GM12878 (cell line): ENCODE results near the gene ASCC1. TPM values are rescaled to one million over a fixed set of nuclear protein-coding genes. Genes with fewer than 3 reads are reported as not detected.

Source experiments
- ATAC-seq: fragments of 200-7000 bp; cut with Tn5 transposase; 3 replicates; pipeline ENCODE4 v1.9.1; 2020; ENCODE audit warnings: mild to moderate bottlenecking, moderate library complexity
- BruUV-seq: library from RNA; stranded (reverse); fragments of 400-500 nt; replicated peaks from 2 replicates; lab custom pipeline; 2021; lab: Mats Ljungman, UMichigan
- CTCF ChIA-PET: fragments of 300-600 bp; sonication (Branson Sonifier 250); formaldehyde crosslinking; extraction: SDS; loops from one replicate; lab custom pipeline; 2021; ENCODE audit warnings: inconsistent platforms; lab: Yijun Ruan, JAX
- POLR2A ChIA-PET: fragments of 350-600 bp; formaldehyde crosslinking; extraction: SDS; loops from one replicate; lab custom pipeline; 2021; ENCODE audit warnings: inconsistent platforms; lab: Charles Lee
- RAD21 ChIA-PET: fragments of 300-600 bp; sonication (Branson Sonifier 250); formaldehyde crosslinking; loops from one replicate; lab custom pipeline; 2023; ENCODE audit warnings: antibody characterized with exemption; ENCODE audit not compliant: unreplicated experiment; lab: Charles Lee
- SMC1A ChIA-PET: fragments of 300-600 bp; sonication (Branson Sonifier 250); formaldehyde crosslinking; loops from one replicate; lab custom pipeline; 2023; ENCODE audit not compliant: unreplicated experiment, uncharacterized antibody; lab: Charles Lee
- DNase-seq: peaks from one replicate; pipeline ENCODE4 v3.0.0-alpha.2; 2011; ENCODE audit warnings: low read depth, low spot score
- FAIRE-seq: peaks from 3 replicates; lab custom pipeline; 2011; peaks lifted over from hg19 to GRCh38; lab: Jason Lieb, UNC
- H2AFZ ChIP-seq: 2 replicates; pipeline ENCODE4 v1.6.0; 2011; ENCODE audit warnings: low read depth, low read length, control low read depth; ENCODE audit not compliant: control insufficient read depth
- H3K27ac ChIP-seq: 2 replicates; pipeline ENCODE4 v1.5.1; 2011; ENCODE audit warnings: control low read depth; ENCODE audit not compliant: control insufficient read depth, insufficient read depth
- H3K27me3 ChIP-seq, 2 experiments: replicated peaks in 1 of 2; 2 replicates each; pipeline versions ENCODE4 v1.6.0 to v1.6.1; 2011; ENCODE audit warnings: low read length in 1 of 2; ENCODE audit not compliant: control insufficient read depth in 2 of 2, insufficient read depth in 2 of 2
- H3K36me3 ChIP-seq, 2 experiments: 2 replicates each; pipeline ENCODE4 v1.5.1; 2011; ENCODE audit warnings: low read length in 1 of 2; ENCODE audit not compliant: control insufficient read depth in 2 of 2, insufficient read depth in 2 of 2
- H3K4me1 ChIP-seq: 2 replicates; pipeline ENCODE4 v1.6.1; 2011; ENCODE audit warnings: mild to moderate bottlenecking, low read length, moderate library complexity, mixed read lengths; ENCODE audit not compliant: control insufficient read depth, insufficient read depth
- H3K4me2 ChIP-seq: 2 replicates; pipeline ENCODE4 v1.6.0; 2011; ENCODE audit warnings: control low read depth; ENCODE audit not compliant: control insufficient read depth, insufficient read depth
- H3K4me3 ChIP-seq: fragments of 200-600 bp; sonication (generic); 2 replicates; pipeline ENCODE4 v1.5.1; 2016
- H3K79me2 ChIP-seq: 2 replicates; pipeline ENCODE4 v1.6.0; 2011; ENCODE audit warnings: low read length; ENCODE audit not compliant: control insufficient read depth, insufficient read depth
- H3K9ac ChIP-seq: 2 replicates; pipeline ENCODE4 v1.8.0; 2011; ENCODE audit warnings: low read length, control low read depth, mixed read lengths; ENCODE audit not compliant: control insufficient read depth, insufficient read depth
- H3K9me3 ChIP-seq: replicated peaks from 3 replicates; pipeline ENCODE4 v1.5.1; 2011; ENCODE audit warnings: mild to moderate bottlenecking, low read length; ENCODE audit not compliant: control insufficient read depth, insufficient read depth
- H4K20me1 ChIP-seq: 2 replicates; pipeline ENCODE4 v1.6.0; 2011; ENCODE audit not compliant: control insufficient read depth, insufficient read depth
- BACH1 ChIP-seq: fragments of 450-650 bp; IDR thresholded peaks from 2 replicates; pipeline ENCODE4 v1.6.1; 2017; ENCODE audit warnings: mild to moderate bottlenecking, borderline replicate concordance
- CHD2 ChIP-seq: IDR thresholded peaks from 2 replicates; pipeline ENCODE4 v1.6.1; 2011; ENCODE audit warnings: low read depth, low read length, improper control_type of control experiment, borderline replicate concordance
- ESRRA ChIP-seq: IDR thresholded peaks from 2 replicates; pipeline ENCODE4 v1.6.1; 2012; ENCODE audit warnings: mild to moderate bottlenecking, low read length, improper control_type of control experiment
- HCFC1 ChIP-seq: fragments of 150-350 bp; IDR thresholded peaks from 2 replicates; pipeline ENCODE4 v1.6.1; 2014; ENCODE audit warnings: low read length
- NBN ChIP-seq: fragments of 450-650 bp; IDR thresholded peaks from 2 replicates; pipeline ENCODE4 v1.6.1; 2016
- NFYB ChIP-seq: IDR thresholded peaks from 2 replicates; pipeline ENCODE4 v1.6.1; 2011; ENCODE audit warnings: low read depth, mild to moderate bottlenecking, low read length, improper control_type of control experiment, moderate library complexity; ENCODE audit not compliant: insufficient read depth
- RELA ChIP-seq: fragments of 450-650 bp; IDR thresholded peaks from 2 replicates; pipeline ENCODE4 v1.8.0; 2014; ENCODE audit warnings: borderline replicate concordance; ENCODE audit not compliant: partially characterized antibody
- SIX5 ChIP-seq: IDR thresholded peaks from 2 replicates; pipeline ENCODE4 v1.6.1; 2011; ENCODE audit warnings: mild to moderate bottlenecking, low read depth, low read length, moderate library complexity; ENCODE audit not compliant: severe bottlenecking
- TAF1 ChIP-seq: IDR thresholded peaks from 2 replicates; pipeline ENCODE4 v1.6.1; 2011; ENCODE audit warnings: mild to moderate bottlenecking, low read depth, low read length, borderline replicate concordance
- ZNF24 ChIP-seq: fragments of 450-650 bp; IDR thresholded peaks from 2 replicates; pipeline ENCODE4 v1.6.1; 2017; ENCODE audit warnings: antibody characterized with exemption, mild to moderate bottlenecking
- WGBS: methylation state at CpG from one replicate; pipeline ENCODE4 v1.1.6; 2016; ENCODE audit warnings: low lambda C conversion rate; ENCODE audit not compliant: insufficient replicate concordance, insufficient coverage; ENCODE audit errors: missing lambda C conversion rate; 5-methylcytosine and 5-hydroxymethylcytosine counted together
- in situ Hi-C: fragments of 300-500 bp; cut with MboI; formaldehyde crosslinking; loops from 9 replicates; pipeline ENCODE4 v1.14.3; 2018; ENCODE audit warnings: mixed read lengths
- intact Hi-C: fragments of 100-400 bp; cut with micrococcal nuclease; formaldehyde crosslinking; loops from one replicate; pipeline ENCODE4 v1.14.2; 2022; ENCODE audit not compliant: unreplicated experiment
- polyA plus RNA-seq, 11 experiments: library from polyadenylated mRNA; depleted of rRNA in 4 of 11; unstranded in 6 of 11; stranded (reverse) in 5 of 11; fragments of >200 nt; fragmentation: Nextera tagmentation in 4 of 11; fragmentation: Illumina TruSeq in 1 of 11; extraction: Ambion mirVana in 4 of 11; extraction: Trizol in 1 of 11; gene quantifications; 1 replicate in 1 of 11; 2 replicates in 10 of 11; pipeline versions ENCODE4 v1.2.1 to v1.2.3, GENCODE V29; 2011 to 2016; ENCODE audit warnings: inconsistent platforms in 2 of 11, missing spikeins in 2 of 11, low read depth in 1 of 11
- total RNA-seq, 4 experiments: library from RNA; depleted of rRNA in 3 of 4; stranded (reverse); fragments of >200 nt in 3 of 4; fragmentation: Illumina TruSeq in 1 of 4; extraction: Trizol in 1 of 4; gene quantifications; 2 replicates each; pipeline versions ENCODE4 v1.2.1 to v1.2.3, GENCODE V29; 2013 to 2021
- TF ChIP-seq, protein P1 (sequence below): fragments of 450-650 bp; IDR thresholded peaks from 2 replicates; pipeline ENCODE4 v1.6.1; 2017; ENCODE audit warnings: borderline replicate concordance
- TF ChIP-seq, protein P2 (sequence below): fragments of 450-650 bp; IDR thresholded peaks from 2 replicates; pipeline ENCODE4 v1.6.1; 2016; ENCODE audit warnings: mild to moderate bottlenecking
- TF ChIP-seq, protein P3 (sequence below): fragments of 450-650 bp; IDR thresholded peaks from 2 replicates; pipeline ENCODE4 v1.6.1; 2014; ENCODE audit warnings: mild to moderate bottlenecking

ASCC1 gene
- total and polyA plus RNA-seq, 10 of the 15 experiments (the other 5 are each of a cell fraction or from before 2014, with no cell fraction given), result 23.3 to 80.6 (median 42.8) TPM

- no peak overlapping the region for H2AFZ ChIP-seq
- TSS peak; percentile 63 for BruUV-seq
- H3K36me3 ChIP-seq, result peaks cover 0 to 16% of the 10 kb centered on the region in 2 experiments; a peak in 3 of 4 replicates
- no peaks in the 10 kb centered on the region for H3K4me1 ChIP-seq
- FAIRE-seq (no peak), DNase-seq (no peak), ATAC-seq (no peak)
- in situ Hi-C loops, result no loop called here
- WGBS, result 94% methylated on average over 9 of the region's 9 CpGs
- POLR2A ChIA-PET, result no interaction called here
- H3K9ac ChIP-seq, result no peak overlapping the region
- H3K9me3 ChIP-seq, result no peaks in the 10 kb centered on the region
- no peaks in the 10 kb centered on the region for H4K20me1 ChIP-seq
- RAD21 ChIA-PET, result no interaction called here
- SMC1A ChIA-PET, result no interaction called here
- intact Hi-C loops, result no loop called here
- H3K4me3 ChIP-seq, result no peak overlapping the region
- CTCF ChIA-PET, result interaction anchor here (1.1 kb wide), 1 partner anchor 34 kb away, joined by 3 read pairs; no protein-coding TSS in a partner anchor
- TF ChIP-seq NBN (no peak), ZNF24 (no peak), NFYB (no peak), CHD2 (no peak), SIX5 (no peak), TAF1 (no peak)
- H3K4me2 ChIP-seq, result no peak overlapping the region
- no peak overlapping the region for H3K27ac ChIP-seq
- H3K27me3 ChIP-seq, result no peaks in the 10 kb centered on the region
- H3K79me2 ChIP-seq, result no peaks in the 10 kb centered on the region
Measured at GRCh38 chr10:72096115-72097000, 119.7 kb downstream of the ASCC1 start.

DNA sequence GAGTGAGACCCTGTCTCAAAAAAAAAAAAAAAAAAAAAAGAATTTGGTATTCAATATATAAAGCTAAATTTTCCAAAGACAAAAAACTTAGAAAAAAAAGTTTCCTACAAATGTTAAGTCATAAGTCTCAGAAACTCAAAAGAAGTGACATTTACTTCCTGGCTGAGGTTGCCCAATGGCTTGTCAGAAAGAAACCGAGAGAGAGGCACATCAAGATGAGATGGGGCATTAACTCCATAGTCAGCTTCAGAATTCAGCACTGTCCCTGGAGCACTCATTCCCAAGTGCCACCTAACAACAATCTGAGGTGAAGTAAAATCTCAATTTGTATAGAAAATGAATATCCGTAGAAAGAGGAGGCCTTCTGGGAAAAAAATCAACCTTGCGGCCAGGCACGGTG, 120.9 kb downstream of the ASCC1 start:
- ATAC-seq (no peak), FAIRE-seq (peak; percentile 65), DNase-seq (no peak)
- Histone ChIP-seq H3K27ac (no peak overlapping the region), H3K4me2 (no peak overlapping the region), H3K36me3 (peaks cover 0 to 13% of the 10 kb centered on the region in 2 experiments; a peak in 3 of 4 replicates), H4K20me1 (no peaks in the 10 kb centered on the region), H3K79me2 (no peaks in the 10 kb centered on the region), H3K9ac (no peak overlapping the region), H3K4me3 (no peak overlapping the region), H3K4me1 (no peaks in the 10 kb centered on the region), H3K9me3 (no peaks in the 10 kb centered on the region), H3K27me3 (no peaks in the 10 kb centered on the region), H2AFZ (no peak overlapping the region)
- ChIA-PET SMC1A (interaction anchor here (0.6 kb wide), 1 partner anchor 18 kb away, joined by 3 read pairs; no protein-coding TSS in a partner anchor), POLR2A (interaction anchor here (0.6 to 0.7 kb wide), 3 partner anchors 680 to 1355 kb away, joined by 3 to 4 read pairs (median 4); no protein-coding TSS in a partner anchor), CTCF (interaction anchor here (0.6 to 1.1 kb wide), 2 partner anchors 33 to 181 kb away, joined by 3 read pairs; no protein-coding TSS in a partner anchor), RAD21 (no interaction called here)
- BruUV-seq, result no TSS peak
- intact Hi-C loops, result no loop called here
- in situ Hi-C loops, result no loop called here
- WGBS, result 98% methylated on average over 4 of the region's 4 CpGs
- TF ChIP-seq BACH1, result no peak
- TF ChIP-seq, protein P1, sequence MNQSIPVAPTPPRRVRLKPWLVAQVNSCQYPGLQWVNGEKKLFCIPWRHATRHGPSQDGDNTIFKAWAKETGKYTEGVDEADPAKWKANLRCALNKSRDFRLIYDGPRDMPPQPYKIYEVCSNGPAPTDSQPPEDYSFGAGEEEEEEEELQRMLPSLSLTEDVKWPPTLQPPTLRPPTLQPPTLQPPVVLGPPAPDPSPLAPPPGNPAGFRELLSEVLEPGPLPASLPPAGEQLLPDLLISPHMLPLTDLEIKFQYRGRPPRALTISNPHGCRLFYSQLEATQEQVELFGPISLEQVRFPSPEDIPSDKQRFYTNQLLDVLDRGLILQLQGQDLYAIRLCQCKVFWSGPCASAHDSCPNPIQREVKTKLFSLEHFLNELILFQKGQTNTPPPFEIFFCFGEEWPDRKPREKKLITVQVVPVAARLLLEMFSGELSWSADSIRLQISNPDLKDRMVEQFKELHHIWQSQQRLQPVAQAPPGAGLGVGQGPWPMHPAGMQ, result no peak
- no peak for TF ChIP-seq HCFC1
- TF ChIP-seq, protein P2, sequence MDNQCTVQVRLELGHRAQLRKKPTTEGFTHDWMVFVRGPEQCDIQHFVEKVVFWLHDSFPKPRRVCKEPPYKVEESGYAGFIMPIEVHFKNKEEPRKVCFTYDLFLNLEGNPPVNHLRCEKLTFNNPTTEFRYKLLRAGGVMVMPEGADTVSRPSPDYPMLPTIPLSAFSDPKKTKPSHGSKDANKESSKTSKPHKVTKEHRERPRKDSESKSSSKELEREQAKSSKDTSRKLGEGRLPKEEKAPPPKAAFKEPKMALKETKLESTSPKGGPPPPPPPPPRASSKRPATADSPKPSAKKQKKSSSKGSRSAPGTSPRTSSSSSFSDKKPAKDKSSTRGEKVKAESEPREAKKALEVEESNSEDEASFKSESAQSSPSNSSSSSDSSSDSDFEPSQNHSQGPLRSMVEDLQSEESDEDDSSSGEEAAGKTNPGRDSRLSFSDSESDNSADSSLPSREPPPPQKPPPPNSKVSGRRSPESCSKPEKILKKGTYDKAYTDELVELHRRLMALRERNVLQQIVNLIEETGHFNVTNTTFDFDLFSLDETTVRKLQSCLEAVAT, result no peak
- TF ChIP-seq, protein P3, sequence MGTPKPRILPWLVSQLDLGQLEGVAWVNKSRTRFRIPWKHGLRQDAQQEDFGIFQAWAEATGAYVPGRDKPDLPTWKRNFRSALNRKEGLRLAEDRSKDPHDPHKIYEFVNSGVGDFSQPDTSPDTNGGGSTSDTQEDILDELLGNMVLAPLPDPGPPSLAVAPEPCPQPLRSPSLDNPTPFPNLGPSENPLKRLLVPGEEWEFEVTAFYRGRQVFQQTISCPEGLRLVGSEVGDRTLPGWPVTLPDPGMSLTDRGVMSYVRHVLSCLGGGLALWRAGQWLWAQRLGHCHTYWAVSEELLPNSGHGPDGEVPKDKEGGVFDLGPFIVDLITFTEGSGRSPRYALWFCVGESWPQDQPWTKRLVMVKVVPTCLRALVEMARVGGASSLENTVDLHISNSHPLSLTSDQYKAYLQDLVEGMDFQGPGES, result no peak
- no peak for TF ChIP-seq ESRRA
- no peak for TF ChIP-seq RELA
